Ecto neural progenitor cell (in vitro differentiated cells): ENCODE data around the gene PDGFB.

Source experiments
- DNase-seq: peaks from one replicate; pipeline ENCODE4 v3.0.0-alpha.2; 2018; ENCODE audit warnings: low spot score

PDGFB gene

DNA sequence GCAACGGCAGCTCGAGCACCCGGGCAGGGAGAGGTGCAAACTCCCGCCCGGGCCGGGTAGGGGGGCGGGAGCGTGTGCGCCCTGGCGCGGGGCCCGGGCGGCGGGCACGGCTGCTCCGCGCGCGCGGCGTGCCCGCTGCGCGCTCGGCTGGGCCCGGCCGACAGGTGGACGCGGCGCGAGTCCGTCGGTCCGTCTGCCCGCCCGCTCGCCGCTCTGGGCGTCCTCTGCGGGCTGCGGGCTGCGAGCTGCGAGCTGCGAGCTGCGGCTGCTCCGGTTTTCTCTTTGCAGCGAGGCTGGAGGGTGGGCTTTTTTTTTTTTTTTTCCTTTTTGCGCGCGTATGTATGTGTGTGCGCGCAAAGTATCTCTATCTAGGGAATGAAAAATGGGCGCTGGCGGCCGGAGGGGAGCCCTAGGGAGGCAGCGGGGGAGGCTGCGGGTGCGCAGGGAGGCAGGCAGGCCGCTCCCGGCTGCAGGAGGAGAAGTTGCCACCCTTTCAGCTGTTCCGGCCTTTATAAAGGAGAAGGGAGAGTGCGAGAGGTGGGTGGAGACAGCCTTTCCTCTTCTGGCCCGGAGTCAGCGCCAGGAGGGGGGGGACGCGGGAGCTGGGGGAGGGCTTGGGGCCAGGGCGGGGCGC lies at the start of gene PDGFB:
TSS of gene PDGFB (minus strand) at position 487 of the 634 bp plus-strand sequence. CDS start 1,019 bp downstream, outside the sequence.
- no peak for DNase-seq

DNA sequence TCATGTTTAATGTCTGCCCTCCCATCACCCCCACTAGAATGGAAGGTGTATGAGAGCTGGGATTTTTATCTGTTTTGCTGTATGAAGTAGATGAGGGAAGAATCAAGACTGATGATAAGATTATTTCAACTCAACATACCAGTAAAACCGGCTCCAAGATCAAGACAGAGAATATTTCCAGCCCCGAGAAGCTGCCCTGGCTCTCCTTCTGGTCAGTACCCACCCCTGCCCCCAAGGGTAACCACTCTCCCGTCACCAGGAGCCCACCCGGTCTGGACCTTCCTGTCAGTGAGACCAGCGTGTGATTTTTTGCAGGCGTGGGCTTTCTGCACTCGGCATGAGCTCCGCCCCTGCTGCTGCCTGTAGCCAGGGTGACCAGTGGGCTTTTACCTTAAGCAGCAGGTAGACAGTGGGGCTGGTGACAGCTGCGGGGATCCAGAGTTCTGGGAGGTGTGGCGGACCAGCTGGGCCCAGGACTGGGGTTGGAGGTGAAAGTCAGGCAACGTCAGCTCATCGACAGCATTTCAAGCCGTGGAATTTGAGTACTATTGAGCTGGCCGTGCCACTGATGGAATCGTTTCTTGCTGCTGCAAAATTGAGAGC lies 49.1 kb upstream of the PDGFB start:
- DNase-seq: no peak

DNA sequence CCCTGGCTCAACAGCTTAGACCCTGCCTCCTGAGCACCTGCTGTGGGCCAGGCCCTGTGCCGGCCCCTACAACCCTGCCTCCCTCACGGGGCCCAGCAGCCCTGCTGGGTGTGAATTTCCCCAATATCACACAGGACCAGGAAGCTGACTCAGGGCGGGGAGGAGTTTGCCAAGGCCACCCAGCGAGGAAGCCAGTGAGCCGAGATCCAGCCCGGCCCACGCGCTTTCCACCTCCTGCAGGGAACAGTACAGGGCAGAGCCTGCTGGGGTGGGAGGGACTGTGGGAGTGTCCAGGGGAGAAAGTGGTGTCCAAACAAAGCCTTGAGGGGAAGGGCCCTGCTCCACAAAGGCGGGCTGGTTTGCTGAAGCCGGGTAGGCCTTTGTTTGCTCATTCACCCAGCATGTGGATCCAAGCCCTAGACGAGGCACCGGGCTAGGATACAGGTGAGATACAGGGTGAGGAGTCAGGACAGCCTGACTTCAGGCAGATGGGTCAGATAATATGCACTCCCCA lies 47.8 kb upstream of the PDGFB start:
- DNase-seq: peak; percentile 81

DNA sequence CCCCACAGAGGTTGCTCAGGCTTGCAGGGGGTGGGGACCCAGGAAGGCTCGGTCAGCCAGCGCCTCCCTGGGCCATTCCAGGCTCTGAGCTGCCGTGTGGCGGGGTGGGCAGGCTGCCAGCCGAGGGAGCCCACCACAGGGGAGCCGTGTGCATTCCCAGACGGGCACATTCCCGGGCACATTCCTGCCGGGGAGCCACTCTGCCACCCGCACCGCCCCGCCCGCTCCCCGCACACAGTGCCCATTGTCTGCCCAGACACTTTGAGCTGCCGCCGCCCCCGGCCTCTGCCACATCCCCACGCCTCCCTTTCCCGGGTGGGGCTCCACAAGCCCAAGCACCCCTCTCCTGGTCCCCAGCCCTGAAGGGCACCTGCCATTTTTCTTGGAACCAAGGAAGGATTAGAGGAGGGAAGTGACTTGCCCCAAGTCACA lies 47.3 kb upstream of the PDGFB start:
- no peak for DNase-seq

DNA sequence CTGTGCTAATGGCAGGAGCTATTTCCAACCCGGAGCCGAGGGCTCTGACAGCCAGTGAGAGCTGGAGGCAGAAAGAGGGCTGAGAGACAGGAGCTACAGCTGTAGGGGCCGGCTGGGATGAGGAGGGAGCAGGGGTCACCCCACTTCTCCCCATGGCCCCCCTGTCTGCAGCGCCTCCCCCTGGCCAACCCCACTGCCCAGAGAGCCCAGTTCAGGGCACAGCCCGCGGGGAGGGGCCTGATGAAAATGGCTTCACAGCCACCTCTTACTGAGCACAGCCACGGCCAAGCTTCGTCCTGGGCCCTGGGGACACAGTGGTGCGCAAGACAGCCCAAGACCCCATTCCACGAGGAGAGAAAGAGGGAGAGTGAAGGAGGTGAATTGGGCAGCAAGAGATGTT lies 46.7 kb upstream of the PDGFB start:
- DNase-seq: no peak

DNA sequence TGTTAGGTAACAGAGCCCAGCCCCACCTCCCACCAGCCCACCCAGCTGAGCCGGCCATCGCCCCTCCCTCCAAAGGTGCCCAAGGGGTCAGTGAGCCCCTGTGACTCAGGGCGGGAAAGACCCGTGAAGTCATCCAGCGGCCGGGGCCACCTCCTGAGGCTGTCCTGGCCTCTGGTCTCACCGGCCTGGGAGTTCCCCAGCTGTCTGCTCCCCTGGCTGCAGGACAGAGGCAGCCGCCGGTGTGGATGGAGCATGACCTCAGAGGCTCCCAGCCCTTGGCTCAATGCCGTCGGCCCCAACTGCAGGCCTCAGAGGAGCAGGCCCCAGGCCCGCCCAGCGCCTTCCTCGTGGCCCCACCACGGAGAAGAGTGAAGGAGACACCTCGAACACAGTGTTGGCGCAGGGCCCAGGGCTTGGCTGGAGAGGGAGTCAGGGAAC lies 46.0 kb upstream of the PDGFB start:
- DNase-seq: no peak

DNA sequence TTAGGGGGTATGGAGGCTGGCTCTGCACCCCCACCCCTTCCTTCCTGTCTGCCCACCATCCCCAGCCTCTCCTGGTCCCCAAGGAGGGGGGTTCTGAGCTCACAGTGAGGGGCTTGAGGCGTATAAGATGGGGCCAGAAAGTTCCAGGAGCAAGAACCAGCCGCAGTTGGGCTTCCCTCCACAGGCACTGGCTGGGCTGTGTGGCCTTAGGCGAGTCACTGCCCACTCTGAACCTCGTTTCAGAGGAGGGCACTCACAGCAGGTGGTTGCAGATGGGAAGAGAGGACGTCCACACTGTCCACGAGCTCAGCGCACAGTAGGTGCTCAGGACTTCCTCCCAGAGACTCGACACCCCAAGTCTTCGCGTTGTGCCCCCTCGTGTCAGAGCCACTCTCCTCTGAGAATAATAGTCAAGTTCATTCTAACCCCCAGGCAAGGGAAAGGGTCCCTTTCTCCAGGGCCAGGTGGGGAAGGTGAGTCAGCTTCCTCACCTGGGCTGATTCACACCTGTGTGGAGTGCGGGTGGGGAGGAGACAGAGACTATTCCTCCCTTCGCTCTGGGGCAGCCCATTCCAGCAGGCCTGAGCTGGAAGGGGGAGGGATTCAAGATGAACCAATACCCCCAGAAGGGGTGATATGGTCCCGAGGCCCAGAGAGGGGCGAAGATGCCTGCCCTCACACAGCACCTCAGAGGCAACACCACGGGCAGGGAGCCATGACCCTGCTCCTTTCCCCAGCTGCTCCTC lies 45.4 kb upstream of the PDGFB start:
- no peak for DNase-seq

DNA sequence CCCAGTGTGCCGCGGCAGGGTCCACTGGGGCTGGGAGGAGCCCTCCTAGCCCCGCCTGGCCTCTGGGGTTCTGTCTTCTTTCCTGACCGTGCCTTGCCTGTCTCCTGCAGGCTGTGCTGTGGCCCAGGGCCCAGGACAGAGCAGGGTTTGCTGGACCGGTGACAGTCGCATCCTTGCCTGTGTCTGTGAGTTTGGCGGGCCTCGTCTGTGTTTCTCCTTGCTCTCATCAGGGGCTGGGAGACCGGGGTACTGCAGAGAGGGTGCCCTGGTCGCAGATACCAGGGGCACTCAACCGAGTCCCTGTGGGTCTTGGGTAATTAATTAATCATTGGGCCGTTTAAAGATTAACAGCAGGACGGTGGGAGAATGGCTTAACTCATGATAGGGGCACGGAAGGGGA lies 44.8 kb upstream of the PDGFB start:
- no peak for DNase-seq

DNA sequence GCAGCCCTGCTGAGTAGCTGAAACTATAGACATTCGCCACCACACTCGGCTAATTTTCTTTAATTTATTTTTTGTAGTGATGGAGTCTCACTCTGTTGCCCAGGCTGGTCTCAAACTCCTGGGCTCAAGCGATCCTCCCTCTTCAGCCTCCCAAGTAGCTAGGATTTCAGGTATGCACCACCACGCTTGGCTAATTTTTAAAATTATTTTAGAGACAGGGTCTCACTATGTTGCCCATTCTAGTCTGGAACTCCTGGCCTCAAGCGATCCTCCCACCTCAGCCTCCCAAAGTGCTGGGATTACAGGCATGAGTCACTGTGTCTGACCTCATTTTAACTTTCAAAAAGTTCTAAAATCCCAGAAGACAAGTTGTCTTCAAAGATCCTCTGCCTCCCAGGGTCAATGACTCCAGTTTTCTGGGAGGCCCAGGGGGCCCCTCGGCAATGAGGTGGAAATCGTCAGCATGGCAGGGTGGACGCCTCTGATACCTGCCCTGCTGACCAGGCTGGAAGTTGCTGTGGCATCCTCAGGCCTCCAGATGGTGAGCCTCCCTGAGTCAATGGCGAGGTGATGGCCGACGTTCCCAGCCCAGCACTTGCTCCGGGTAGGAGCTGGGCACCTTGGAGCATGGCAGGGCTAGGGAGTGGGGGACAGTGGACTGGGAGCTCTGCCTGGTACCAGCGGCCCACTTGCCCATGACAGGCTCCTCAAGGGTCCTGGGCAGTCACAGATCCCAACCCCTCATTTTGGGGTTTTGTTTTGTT lies 43.5 kb upstream of the PDGFB start:
- no peak for DNase-seq

DNA sequence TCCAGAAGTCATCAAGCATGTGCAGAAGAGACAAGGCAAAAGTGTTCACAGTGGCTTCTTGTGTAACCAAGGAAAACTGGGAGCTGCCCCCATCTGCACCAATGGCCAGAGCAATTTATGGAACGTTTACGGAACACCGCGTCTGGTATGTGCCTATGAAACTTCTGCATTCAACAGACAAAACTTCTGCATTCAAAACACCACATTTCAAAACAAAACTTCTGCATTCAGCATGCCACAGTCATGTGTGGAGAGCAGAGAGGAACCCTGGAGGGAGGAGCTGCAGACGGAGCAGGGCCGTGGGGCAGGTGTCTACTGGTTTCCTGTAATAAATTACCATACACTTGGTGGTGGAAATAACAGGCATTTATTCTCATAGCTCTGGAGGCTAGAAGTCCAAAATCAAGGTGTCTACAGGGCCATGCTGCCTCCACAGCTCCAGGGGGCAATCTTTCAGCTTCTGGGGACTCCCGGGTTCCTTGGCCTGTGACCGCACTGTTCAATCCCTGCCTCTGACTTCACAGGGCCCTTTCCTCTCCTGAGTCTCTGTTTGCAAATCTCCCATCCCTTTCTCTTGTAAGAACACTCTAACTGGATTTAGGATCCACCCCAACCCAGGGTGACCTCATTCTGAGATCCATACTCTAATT lies 42.4 kb upstream of the PDGFB start:
- no peak for DNase-seq

DNA sequence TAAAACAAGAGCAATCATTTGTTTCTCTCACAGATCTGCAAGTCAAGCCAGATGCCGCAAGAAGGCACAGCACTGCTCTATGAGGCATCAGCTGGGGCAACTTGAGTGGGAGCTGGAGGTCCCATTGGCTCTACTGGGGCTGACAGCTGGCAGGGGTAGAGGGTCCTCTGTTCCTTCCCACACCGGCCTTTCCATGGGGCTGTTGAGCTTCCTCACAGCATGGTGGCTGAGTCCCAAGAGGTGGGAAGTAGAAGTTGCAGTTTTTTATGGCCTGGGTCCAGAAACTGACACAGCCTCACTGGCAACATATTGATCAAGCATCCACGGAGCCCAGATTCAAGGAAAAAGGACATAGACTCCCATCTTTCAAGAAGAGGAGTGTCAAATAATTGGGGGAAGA lies 40.2 kb upstream of the PDGFB start:
- no peak for DNase-seq

DNA sequence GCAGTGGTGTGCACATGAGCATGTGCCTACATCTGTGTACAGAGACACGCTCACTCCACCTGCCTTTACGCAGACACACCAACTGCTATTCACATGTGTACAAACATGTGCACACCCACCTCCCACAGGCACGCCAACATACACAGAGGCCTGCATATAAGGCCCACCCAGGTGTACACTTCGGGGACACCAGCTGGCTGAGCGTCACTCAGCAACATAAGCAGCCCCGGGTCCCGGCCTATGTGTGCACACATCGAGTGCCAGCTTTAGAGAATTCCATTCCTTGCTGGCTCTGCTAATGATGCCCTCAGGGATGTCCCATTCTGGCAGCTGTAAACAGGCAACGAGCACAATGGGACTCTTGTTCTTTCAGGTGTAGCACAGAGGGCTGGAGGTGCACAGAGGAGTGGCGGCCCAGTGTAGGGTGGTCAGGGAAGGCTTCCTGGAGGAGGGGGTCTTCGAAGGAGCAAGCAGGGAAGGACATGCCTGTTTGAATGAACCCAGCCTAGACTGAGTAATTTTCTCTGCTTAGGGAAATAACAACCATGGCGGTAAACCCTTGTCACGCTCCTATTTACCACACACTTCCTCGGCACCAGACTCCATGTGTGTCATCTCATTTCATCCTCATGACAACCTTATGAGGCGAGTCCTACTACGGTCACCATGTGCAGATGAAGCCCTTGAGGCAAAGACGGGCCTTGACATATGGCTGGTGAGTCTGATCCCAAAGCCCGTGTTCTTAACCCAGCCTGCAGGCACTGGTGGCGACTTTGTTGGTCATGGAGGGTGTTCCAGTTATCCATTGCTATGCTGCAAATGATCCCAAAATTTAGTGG lies 39.6 kb upstream of the PDGFB start:
- DNase-seq: no peak

DNA sequence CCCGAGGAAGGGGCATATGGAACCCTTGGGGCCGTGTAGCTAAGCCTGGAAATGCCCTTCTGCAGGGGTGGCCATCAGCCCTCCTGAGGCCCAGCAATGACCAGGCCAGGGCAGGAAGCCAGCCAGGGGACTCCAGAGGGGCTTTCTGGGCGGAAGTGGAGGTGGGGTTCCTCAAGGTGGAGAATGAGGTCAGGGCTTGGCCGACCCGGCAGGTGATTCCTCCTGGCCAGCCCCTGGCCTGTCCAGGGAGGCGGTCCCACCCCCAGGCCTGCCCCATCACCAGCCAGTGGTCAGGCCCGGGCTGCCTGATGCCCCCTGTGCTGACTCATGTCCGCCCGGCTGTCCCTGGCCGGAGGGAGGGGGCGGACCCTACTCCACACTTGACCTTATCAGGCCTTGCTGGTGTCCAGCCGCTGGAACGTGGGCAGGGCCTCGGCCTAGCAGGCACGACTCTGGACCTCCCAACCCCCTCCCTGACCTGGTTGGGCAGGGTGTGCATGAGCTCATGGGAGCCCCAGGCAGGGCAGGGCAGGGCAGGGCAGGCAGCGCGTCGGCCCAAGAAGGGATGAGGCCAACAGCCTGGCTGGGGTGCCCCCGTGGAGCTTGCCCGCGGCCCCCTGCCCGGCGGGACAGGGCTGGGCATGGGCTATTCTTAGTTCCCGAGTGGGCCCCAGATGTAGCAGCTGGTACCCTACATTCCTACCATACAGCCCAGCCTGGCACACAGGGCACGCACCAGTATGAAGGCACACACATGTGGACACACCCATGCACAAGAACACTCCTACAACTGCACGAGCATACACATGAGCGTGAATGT lies 38.8 kb upstream of the PDGFB start:
- DNase-seq: no peak

DNA sequence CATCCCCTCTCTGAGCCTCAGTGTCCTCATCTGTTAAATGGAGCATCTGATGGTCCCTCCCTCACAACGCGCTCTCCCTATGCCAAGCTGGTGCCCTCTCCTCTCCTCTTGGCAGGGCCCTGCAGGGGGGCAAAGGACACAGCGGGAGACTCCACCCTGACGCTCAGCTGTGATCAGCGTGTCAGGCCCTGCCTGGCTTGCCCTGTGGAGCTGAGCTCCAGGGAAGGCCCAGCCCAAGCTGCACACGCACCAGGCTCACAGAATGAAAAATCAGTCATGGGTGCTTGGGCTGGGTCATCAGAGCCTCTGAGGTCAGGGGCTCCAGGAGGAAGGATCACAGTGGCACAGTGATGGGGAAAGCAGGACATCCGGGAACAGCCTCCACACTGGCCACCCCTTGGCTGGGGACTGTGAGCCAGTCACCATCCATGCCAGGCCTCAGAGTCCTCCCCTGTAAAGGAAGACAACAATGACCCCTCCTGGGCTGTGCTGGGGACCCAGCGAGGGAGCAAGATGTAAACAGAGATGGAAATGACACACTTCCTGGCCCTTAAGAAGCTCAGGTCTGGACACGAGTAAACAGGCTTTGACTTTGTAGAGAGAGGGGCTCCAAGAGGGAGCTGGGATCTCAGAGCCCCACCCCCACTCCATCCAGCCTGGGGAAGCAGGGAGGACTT lies 38.0 kb upstream of the PDGFB start:
- no peak for DNase-seq

DNA sequence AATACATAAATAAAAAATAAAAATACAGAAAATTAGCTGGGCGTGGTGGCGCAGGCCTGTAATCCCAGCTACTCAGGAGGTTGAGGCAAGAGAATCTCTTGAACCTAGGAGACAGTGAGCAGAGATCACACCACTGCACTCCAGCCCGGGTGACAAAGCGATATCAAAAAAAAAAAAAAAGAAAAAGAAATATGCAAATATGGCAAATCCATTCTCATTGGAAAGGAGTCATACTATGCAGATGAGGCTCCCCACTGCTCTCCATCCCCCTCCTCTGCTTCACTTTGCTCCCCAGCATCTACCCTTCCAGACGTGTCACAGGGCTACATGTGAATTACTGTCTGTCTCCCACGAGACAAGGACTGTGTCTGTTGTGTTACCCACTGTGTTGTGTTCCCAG lies 36.3 kb upstream of the PDGFB start:
- DNase-seq: no peak

DNA sequence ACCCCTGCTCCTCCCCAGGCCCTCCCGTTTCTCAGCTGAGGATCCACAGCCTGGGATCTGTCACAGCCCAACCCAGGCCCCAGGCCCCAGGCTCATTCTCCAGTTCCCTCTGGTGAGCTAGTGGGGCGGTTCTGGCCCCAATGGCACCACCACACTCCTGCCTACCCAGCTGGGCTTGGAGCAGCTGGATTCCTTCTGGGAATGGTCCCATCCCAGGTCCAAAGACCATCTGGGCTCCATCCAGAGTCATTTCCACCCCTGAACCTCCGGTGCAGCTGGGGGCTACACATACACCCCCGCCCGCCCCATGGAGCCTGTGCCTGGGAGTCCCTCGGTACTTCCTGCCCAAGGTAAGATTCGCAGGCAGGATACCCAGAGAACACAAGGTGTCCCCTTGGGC lies 35.5 kb upstream of the PDGFB start:
- no peak for DNase-seq

DNA sequence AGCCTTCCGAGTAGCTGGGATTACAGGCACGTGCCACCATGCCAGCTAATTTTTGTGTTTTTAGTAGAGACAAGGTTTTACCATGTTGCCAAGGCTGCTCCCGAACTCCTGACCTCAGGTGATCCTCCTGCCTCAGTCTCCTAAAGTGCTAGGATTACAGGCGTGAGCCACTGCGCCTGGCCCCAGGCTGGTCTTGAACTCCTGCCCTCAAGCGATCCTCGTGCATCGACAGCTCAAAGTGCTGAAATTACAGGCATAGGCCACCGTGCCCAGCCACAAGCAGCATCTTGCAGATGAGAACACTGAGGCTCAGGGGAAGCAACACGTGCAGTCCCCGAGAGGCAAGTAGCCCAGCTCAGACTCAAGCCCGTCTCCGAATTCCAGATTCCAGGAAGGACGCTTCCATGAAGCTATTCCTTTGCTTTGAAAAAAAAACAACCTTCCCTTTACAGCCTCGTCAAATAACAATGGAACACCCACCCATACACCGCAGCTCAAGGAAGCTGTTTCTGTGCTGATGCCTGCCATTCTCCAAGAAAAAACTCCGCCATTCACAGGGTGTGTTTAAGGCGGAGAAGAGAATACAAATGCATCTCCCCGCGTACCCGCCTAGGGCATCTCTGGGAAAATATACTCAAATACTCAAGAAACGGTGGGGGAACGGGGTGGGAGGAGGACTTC lies 34.5 kb upstream of the PDGFB start:
- DNase-seq: no peak

DNA sequence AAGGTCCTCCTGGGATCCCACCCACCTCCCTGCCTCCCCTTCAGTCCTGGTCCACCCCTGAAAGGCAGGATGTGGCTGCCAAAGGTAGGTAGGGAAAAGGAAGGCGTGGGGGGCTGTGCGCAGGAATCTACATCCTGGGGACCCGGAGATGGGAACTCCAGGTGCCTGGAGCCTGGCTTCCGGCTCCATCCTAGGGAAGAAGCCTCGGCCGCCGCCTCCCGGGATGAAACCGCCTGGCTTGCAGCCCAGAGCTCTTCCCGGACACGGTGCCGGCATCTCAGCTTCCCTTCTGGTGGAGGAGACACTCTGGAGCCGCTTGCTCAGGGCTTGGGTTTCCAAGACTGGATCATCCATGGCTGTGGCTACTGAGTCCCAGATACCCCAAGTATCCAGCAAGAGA lies 33.3 kb upstream of the PDGFB start:
- no peak for DNase-seq

DNA sequence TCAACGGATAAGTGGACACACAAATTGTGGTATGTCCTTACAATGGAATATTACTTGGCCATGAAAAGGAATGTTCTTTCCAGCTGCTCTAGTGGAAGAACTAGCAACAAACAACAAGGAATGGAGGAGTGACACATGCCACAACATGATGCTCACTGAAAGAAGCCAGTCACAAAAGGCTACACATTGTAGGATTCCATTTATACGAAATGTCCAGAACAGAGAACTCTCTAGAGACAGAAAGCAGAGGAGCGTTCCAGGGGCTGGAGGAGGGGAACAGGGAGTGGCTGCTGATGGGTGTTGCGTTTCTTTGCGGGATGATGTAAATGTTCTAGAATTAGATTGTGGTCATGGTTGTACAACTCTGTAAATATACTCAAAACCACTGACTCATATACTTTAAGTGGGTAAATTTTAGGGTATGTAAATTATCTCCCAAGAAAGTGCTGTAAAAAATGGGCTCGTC lies 32.4 kb upstream of the PDGFB start:
- no peak for DNase-seq
